GM19351 (cell line): ENCODE measurements around the gene KCNJ9.

Source experiments
- ATAC-seq: cut with Tn5 transposase; IDR thresholded peaks from one replicate; pipeline ENCODE4 v1.9.1; 2021; ENCODE audit warnings: mild to moderate bottlenecking, moderate library complexity; ENCODE audit not compliant: unreplicated experiment

Gene KCNJ9

GRCh38 chr1:160086456-160086892 is 5.1 kb downstream of the KCNJ9 start:
- no peak for ATAC-seq

- ATAC-seq: no peak
Observed at GRCh38 chr1:160087118-160087662, 5.9 kb downstream of the KCNJ9 start.

- no peak for ATAC-seq
Observed at GRCh38 chr1:160089883-160090282, 8.5 kb downstream of the KCNJ9 start.

- ATAC-seq: no peak
Observed at GRCh38 chr1:160090760-160091159, 9.4 kb downstream of the KCNJ9 start.

GRCh38 chr1:160091666-160092223 is 10.4 kb downstream of the KCNJ9 start:
- ATAC-seq: no peak

GRCh38 chr1:160092366-160093068 is 11.2 kb downstream of the KCNJ9 start:
- no peak for ATAC-seq

GRCh38 chr1:160093069-160093395 is 11.7 kb downstream of the KCNJ9 start:
- no peak for ATAC-seq

- ATAC-seq: no peak
Observed at GRCh38 chr1:160093624-160094290, 12.4 kb downstream of the KCNJ9 start.

GRCh38 chr1:160094291-160094625 is 12.9 kb downstream of the KCNJ9 start:
- no peak for ATAC-seq

- ATAC-seq: no peak
Observed at GRCh38 chr1:160094806-160095205, 13.5 kb downstream of the KCNJ9 start.

- no peak for ATAC-seq
Observed at GRCh38 chr1:160095382-160096105, 14.2 kb downstream of the KCNJ9 start.

- no peak for ATAC-seq
Observed at GRCh38 chr1:160096274-160097116, 15.2 kb downstream of the KCNJ9 start.

GRCh38 chr1:160097151-160097910 is 16.0 kb downstream of the KCNJ9 start:
- no peak for ATAC-seq

- ATAC-seq: peak; percentile 45
Observed at GRCh38 chr1:160097911-160098851, 16.8 kb downstream of the KCNJ9 start, which contains the start of gene IGSF8. Gene IGSF8 (minus strand): TSS chr1:160098619. CDS start chr1:160098472, 147 bp downstream.

GRCh38 chr1:160098852-160099561 is 17.7 kb downstream of the KCNJ9 start:
- ATAC-seq: peak; percentile 79

- no peak for ATAC-seq
Observed at GRCh38 chr1:160099716-160100375, 18.5 kb downstream of the KCNJ9 start.

- ATAC-seq: peak; percentile 35
Observed at GRCh38 chr1:160101037-160101716, 19.8 kb downstream of the KCNJ9 start.
